SU-DHL-6 (cell line): ENCODE data around the gene WDR59.

ENCODE experiments used
- H2AFZ ChIP-seq: fragments of 200-600 bp; sonication (generic); 2 replicates; pipeline ENCODE4 v1.6.1; 2014; ENCODE audit warnings: low read depth, mild to moderate bottlenecking, moderate library complexity, mixed read lengths, antibody characterized with exemption, low read length; ENCODE audit not compliant: severe bottlenecking
- H3F3A ChIP-seq: fragments of 200-600 bp; shearing (Covaris generic); 2 replicates; pipeline ENCODE4 v1.6.0; 2016; ENCODE audit warnings: antibody characterized with exemption, mild to moderate bottlenecking; ENCODE audit not compliant: insufficient read depth
- H3K27ac ChIP-seq: fragments of 200-600 bp; sonication (generic); 2 replicates; pipeline ENCODE4 v1.5.1; 2016; ENCODE audit warnings: low read depth, mild to moderate bottlenecking, low read length, moderate library complexity, mixed read lengths
- H3K27me3 ChIP-seq: fragments of 200-600 bp; sonication (generic), shearing (Covaris generic); 2 replicates; pipeline ENCODE4 v1.6.0; 2014; ENCODE audit warnings: mild to moderate bottlenecking, low read length
- H3K36me3 ChIP-seq: fragments of 200-600 bp; sonication (generic); 2 replicates; pipeline ENCODE4 v1.6.1; 2014; ENCODE audit warnings: mild to moderate bottlenecking, low read length, mixed read lengths
- H3K4me2 ChIP-seq: fragments of 300-600, 200-600 bp; shearing (Covaris generic), sonication (generic); 2 replicates; pipeline ENCODE4 v1.6.0; 2014; ENCODE audit warnings: low read length, low read depth, mild to moderate bottlenecking; ENCODE audit not compliant: poor library complexity, severe bottlenecking
- H3K4me3 ChIP-seq: fragments of 200-600 bp; sonication (generic); 2 replicates; pipeline ENCODE4 v1.5.1; 2014; ENCODE audit warnings: antibody characterized with exemption, low read length, mild to moderate bottlenecking, mixed read lengths; ENCODE audit not compliant: insufficient read depth, poor library complexity, severe bottlenecking
- H3K79me2 ChIP-seq: fragments of 200-600 bp; sonication (generic); 2 replicates; pipeline ENCODE4 v1.6.1; 2014; ENCODE audit warnings: mild to moderate bottlenecking, low read length, moderate library complexity; ENCODE audit not compliant: insufficient read depth
- H3K9ac ChIP-seq: fragments of 200-600 bp; sonication (generic); 2 replicates; pipeline ENCODE4 v1.7.0; 2014; ENCODE audit warnings: mild to moderate bottlenecking, low read length
- H3K9me2 ChIP-seq: fragments of 200-600 bp; sonication (generic); replicated peaks from 2 replicates; pipeline ENCODE4 v1.6.1; 2014; ENCODE audit warnings: low read length; ENCODE audit not compliant: insufficient read depth
- H3K9me3 ChIP-seq: fragments of 200-600 bp; sonication (generic); 2 replicates; pipeline ENCODE4 v1.6.1; 2014; ENCODE audit warnings: low read length, mixed read lengths; ENCODE audit not compliant: insufficient read depth
- H4K20me1 ChIP-seq: fragments of 200-600 bp; sonication (generic); 2 replicates; pipeline ENCODE4 v1.6.1; 2014; ENCODE audit warnings: low read depth, mild to moderate bottlenecking, antibody characterized with exemption, low read length, moderate library complexity, mixed read lengths
- EZH2phosphoT487 ChIP-seq: fragments of 200-600 bp; sonication (generic), shearing (Covaris generic); conservative IDR thresholded peaks from 2 replicates; pipeline ENCODE4 v1.6.1; 2018; ENCODE audit warnings: mild to moderate bottlenecking, antibody characterized with exemption, low read length, moderate library complexity, mixed read lengths
- TF ChIP-seq, protein P1 (sequence below): fragments of 200-600 bp; sonication (generic); IDR thresholded peaks from one replicate; pipeline ENCODE4 v1.5.1; 2017; ENCODE audit warnings: antibody characterized with exemption, mild to moderate bottlenecking, low read length, moderate library complexity; ENCODE audit not compliant: insufficient read depth, poor library complexity, severe bottlenecking

Gene WDR59

DNA sequence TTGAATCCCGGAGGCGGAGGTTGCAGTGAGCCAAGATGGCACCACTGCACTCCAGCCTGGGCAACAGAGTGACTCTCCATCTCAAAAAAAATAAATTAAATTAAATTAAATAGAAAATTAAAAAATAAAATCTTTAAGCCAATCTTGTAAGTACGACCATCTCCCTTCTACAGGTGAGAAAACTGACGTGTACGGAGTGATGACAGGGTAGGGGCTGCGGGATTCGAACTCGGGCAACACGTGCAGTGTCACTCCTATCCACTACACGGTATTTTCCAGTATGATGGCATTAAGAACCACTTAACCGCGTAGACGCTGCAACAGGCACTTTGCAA lies 762 bp downstream of the WDR59 start:
- Histone ChIP-seq H3K79me2 (peaks cover 32% of the 10 kb centered on the region), H3K4me3 (peak overlapping the region; percentile 92), H2AFZ (peak overlapping the region; percentile 79), H3K9me2 (no peaks in the 10 kb centered on the region), H3K27ac (no peak overlapping the region), H3K9ac (peak overlapping the region; percentile 83), H3K9me3 (no peaks in the 10 kb centered on the region), H3K27me3 (no peaks in the 10 kb centered on the region), H4K20me1 (no peaks in the 10 kb centered on the region), H3K36me3 (no peaks in the 10 kb centered on the region), H3F3A (no peaks in the 10 kb centered on the region), H3K4me2 (peak overlapping the region; percentile 92)
- no peak for TF ChIP-seq EZH2phosphoT487
- TF ChIP-seq, protein P1, sequence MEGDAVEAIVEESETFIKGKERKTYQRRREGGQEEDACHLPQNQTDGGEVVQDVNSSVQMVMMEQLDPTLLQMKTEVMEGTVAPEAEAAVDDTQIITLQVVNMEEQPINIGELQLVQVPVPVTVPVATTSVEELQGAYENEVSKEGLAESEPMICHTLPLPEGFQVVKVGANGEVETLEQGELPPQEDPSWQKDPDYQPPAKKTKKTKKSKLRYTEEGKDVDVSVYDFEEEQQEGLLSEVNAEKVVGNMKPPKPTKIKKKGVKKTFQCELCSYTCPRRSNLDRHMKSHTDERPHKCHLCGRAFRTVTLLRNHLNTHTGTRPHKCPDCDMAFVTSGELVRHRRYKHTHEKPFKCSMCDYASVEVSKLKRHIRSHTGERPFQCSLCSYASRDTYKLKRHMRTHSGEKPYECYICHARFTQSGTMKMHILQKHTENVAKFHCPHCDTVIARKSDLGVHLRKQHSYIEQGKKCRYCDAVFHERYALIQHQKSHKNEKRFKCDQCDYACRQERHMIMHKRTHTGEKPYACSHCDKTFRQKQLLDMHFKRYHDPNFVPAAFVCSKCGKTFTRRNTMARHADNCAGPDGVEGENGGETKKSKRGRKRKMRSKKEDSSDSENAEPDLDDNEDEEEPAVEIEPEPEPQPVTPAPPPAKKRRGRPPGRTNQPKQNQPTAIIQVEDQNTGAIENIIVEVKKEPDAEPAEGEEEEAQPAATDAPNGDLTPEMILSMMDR, result no peak

DNA sequence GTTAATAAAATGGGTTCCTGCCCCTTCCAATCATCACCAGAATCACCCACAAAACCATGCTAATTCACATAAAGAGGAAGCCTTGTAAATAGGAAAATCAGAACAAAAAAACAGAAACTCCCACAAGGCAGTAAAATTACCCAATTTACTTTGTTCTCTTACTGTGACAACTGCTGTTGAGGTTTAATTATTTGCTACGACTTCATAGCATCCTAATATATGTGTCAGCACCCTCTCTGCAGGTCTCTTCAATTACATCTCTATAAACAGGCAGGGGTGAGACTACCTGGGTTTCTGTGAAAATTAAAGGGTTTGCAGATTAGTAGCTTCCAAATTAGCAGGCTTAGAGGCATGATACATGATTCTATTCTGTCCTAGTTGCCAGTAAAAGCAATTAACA lies 2.7 kb downstream of the WDR59 start:
- Histone ChIP-seq H3K9me3 (no peaks in the 10 kb centered on the region), H3K36me3 (no peaks in the 10 kb centered on the region), H3K9ac (no peak overlapping the region), H3K4me3 (no peak overlapping the region), H3K4me2 (no peak overlapping the region), H3F3A (no peaks in the 10 kb centered on the region), H4K20me1 (no peaks in the 10 kb centered on the region), H3K27me3 (no peaks in the 10 kb centered on the region), H3K27ac (no peak overlapping the region), H2AFZ (no peak overlapping the region), H3K79me2 (peaks cover 32% of the 10 kb centered on the region), H3K9me2 (no peaks in the 10 kb centered on the region)
- TF ChIP-seq, protein P1, result no peak
- no peak for TF ChIP-seq EZH2phosphoT487

- Histone ChIP-seq H3K27me3 (no peaks in the 10 kb centered on the region), H2AFZ (no peak overlapping the region), H3K36me3 (no peaks in the 10 kb centered on the region; the same call in 1 of the 2 replicates), H3K79me2 (peaks cover 4% of the 10 kb centered on the region; the same call in 1 of the 2 replicates), H3K9ac (no peak overlapping the region), H3K4me3 (no peak overlapping the region), H4K20me1 (no peaks in the 10 kb centered on the region), H3K9me3 (no peaks in the 10 kb centered on the region), H3K9me2 (no peaks in the 10 kb centered on the region), H3K4me2 (no peak overlapping the region), H3K27ac (no peak overlapping the region), H3F3A (no peaks in the 10 kb centered on the region)
- no peak for TF ChIP-seq EZH2phosphoT487
- TF ChIP-seq, protein P1, result no peak
Observed at GRCh38 chr16:74975591-74975990, 9.3 kb downstream of the WDR59 start.
